IMR-90 (cell line): ENCODE data around the gene S100A16. TPM values are rescaled to one million over a fixed set of nuclear protein-coding genes. Genes with fewer than 3 reads are reported as not detected.

Experiments used
- ATAC-seq: fragments of 200-7000 bp; cut with Tn5 transposase; 2 replicates; pipeline ENCODE4 v1.9.1; 2020; ENCODE audit warnings: low read depth, mild to moderate bottlenecking, moderate library complexity
- BruUV-seq: library from RNA; stranded (reverse); fragments of 400-500 nt; replicated peaks from 2 replicates; lab custom pipeline; 2021; lab: Mats Ljungman, UMichigan
- CTCF ChIA-PET: fragments of 300-600 bp; formaldehyde crosslinking; extraction: SDS; loops from one replicate; lab custom pipeline; 2021; ENCODE audit warnings: antibody characterized with exemption; lab: Yijun Ruan, JAX
- POLR2A ChIA-PET: fragments of 300-600 bp; sonication (Branson Sonifier 250); formaldehyde crosslinking; loops from one replicate; lab custom pipeline; 2022; ENCODE audit warnings: antibody characterized with exemption; ENCODE audit not compliant: unreplicated experiment; lab: Charles Lee
- DNase-seq: peaks from one replicate; pipeline ENCODE4 v3.0.0; 2013
- H2AFZ ChIP-seq: replicated peaks from 2 replicates; pipeline ENCODE3; 2013; ENCODE audit warnings: low read length, mild to moderate bottlenecking; ENCODE audit not compliant: poor library complexity
- H2AK5ac ChIP-seq: 2 replicates; pipeline ENCODE4 v1.6.1; 2013; ENCODE audit warnings: low read depth, low read length, inconsistent platforms
- H2AK9ac ChIP-seq: replicated peaks from 2 replicates; pipeline ENCODE3; 2013; ENCODE audit warnings: mild to moderate bottlenecking, low read depth, low read length, moderate library complexity; ENCODE audit not compliant: poor library complexity
- H2BK120ac ChIP-seq: 2 replicates; pipeline ENCODE4 v1.6.1; 2013; ENCODE audit warnings: low read depth, low read length, inconsistent platforms
- H2BK15ac ChIP-seq: 3 replicates; pipeline ENCODE4 v1.6.1; 2013; ENCODE audit warnings: low read depth, low read length, inconsistent platforms
- H2BK20ac ChIP-seq: 2 replicates; pipeline ENCODE4 v1.6.1; 2013; ENCODE audit warnings: low read depth, mild to moderate bottlenecking, inconsistent platforms, low read length, moderate library complexity
- H2BK5ac ChIP-seq: 2 replicates; pipeline ENCODE4 v1.6.1; 2013; ENCODE audit warnings: mild to moderate bottlenecking, low read depth, low read length, inconsistent platforms; ENCODE audit not compliant: poor library complexity, severe bottlenecking
- H3K14ac ChIP-seq: replicated peaks from 2 replicates; pipeline ENCODE4 v1.6.1; 2013; ENCODE audit warnings: low read depth, low read length, inconsistent platforms
- H3K18ac ChIP-seq: 2 replicates; pipeline ENCODE4 v1.6.1; 2013; ENCODE audit warnings: low read depth, low read length, control low read depth
- H3K23ac ChIP-seq: 2 replicates; pipeline ENCODE4 v1.6.1; 2013; ENCODE audit warnings: low read depth, low read length, inconsistent platforms
- H3K27ac ChIP-seq: 2 replicates; pipeline ENCODE4 v1.5.1; 2013; ENCODE audit warnings: mild to moderate bottlenecking, control low read depth, low read length; ENCODE audit not compliant: insufficient read depth
- H3K27me3 ChIP-seq: 2 replicates; pipeline ENCODE4 v1.6.1; 2013; ENCODE audit warnings: low read length; ENCODE audit not compliant: control insufficient read depth, insufficient read depth
- H3K36me3 ChIP-seq: 2 replicates; pipeline ENCODE4 v1.6.1; 2013; ENCODE audit warnings: low read length, mixed read lengths; ENCODE audit not compliant: control insufficient read depth, insufficient read depth
- H3K4ac ChIP-seq: 2 replicates; pipeline ENCODE4 v1.6.1; 2013; ENCODE audit warnings: low read depth, low read length, inconsistent platforms
- H3K4me1 ChIP-seq: 2 replicates; pipeline ENCODE4 v1.6.1; 2013; ENCODE audit warnings: low read length, mixed read lengths; ENCODE audit not compliant: control insufficient read depth, insufficient read depth
- H3K4me2 ChIP-seq: 2 replicates; pipeline ENCODE4 v1.6.1; 2013; ENCODE audit warnings: low read depth, mild to moderate bottlenecking, control low read depth, low read length, moderate library complexity
- H3K4me3 ChIP-seq: 2 replicates; pipeline ENCODE4 v1.5.1; 2013; ENCODE audit warnings: low read depth, mild to moderate bottlenecking, control low read depth, low read length, moderate library complexity; ENCODE audit not compliant: insufficient read depth
- H3K56ac ChIP-seq: 2 replicates; pipeline ENCODE4 v1.6.1; 2013; ENCODE audit warnings: low read length, inconsistent platforms; ENCODE audit not compliant: insufficient read depth; ENCODE audit errors: extremely low read depth
- H3K79me1 ChIP-seq, 2 experiments: 2 replicates each; pipeline ENCODE4 v1.6.1; 2013; ENCODE audit warnings: low read length in 2 of 2, inconsistent platforms in 1 of 2, low read depth in 1 of 2
- H3K9ac ChIP-seq: 2 replicates; pipeline ENCODE4 v1.6.1; 2013; ENCODE audit warnings: low read depth, low read length, control low read depth
- H3K9me1 ChIP-seq: 2 replicates; pipeline ENCODE4 v1.6.1; 2013; ENCODE audit warnings: low read length, inconsistent platforms; ENCODE audit not compliant: insufficient read depth
- H3K9me3 ChIP-seq: 2 replicates; pipeline ENCODE4 v1.6.1; 2013; ENCODE audit warnings: low read length; ENCODE audit not compliant: control insufficient read depth, insufficient read depth
- H4K20me1 ChIP-seq: 2 replicates; pipeline ENCODE4 v1.6.1; 2013; ENCODE audit warnings: low read length, inconsistent platforms; ENCODE audit not compliant: insufficient read depth
- H4K5ac ChIP-seq: 2 replicates; pipeline ENCODE4 v1.6.1; 2013; ENCODE audit warnings: mild to moderate bottlenecking, low read depth, low read length, control low read depth
- H4K8ac ChIP-seq, 2 experiments: 2 replicates each; pipeline ENCODE4 v1.6.1; 2013; ENCODE audit warnings: low read depth in 2 of 2, low read length in 2 of 2, control low read depth in 1 of 2, inconsistent platforms in 1 of 2
- H4K91ac ChIP-seq: 2 replicates; pipeline ENCODE4 v1.6.1; 2013; ENCODE audit warnings: low read depth, low read length, inconsistent platforms; ENCODE audit not compliant: insufficient read depth
- BHLHE40 ChIP-seq: fragments of 150-350 bp; IDR thresholded peaks from 2 replicates; pipeline ENCODE4 v1.6.1; 2016; ENCODE audit warnings: mild to moderate bottlenecking, low read depth, low read length
- CEBPB ChIP-seq: IDR thresholded peaks from 2 replicates; pipeline ENCODE4 v1.6.1; 2012; ENCODE audit warnings: low read depth, low read length, improper control_type of control experiment
- CHD1 ChIP-seq: IDR thresholded peaks from 2 replicates; pipeline ENCODE4 v1.6.1; 2012; ENCODE audit warnings: low read depth, low read length, improper control_type of control experiment
- ELK1 ChIP-seq: fragments of 150-350 bp; IDR thresholded peaks from 2 replicates; pipeline ENCODE4 v1.6.1; 2016; ENCODE audit warnings: low read depth, mild to moderate bottlenecking, low read length, moderate library complexity, borderline replicate concordance
- FOS ChIP-seq: fragments of 150-350 bp; IDR thresholded peaks from 2 replicates; pipeline ENCODE4 v1.6.1; 2016; ENCODE audit warnings: low read depth, low read length
- MAFK ChIP-seq: IDR thresholded peaks from 2 replicates; pipeline ENCODE4 v1.6.1; 2012; ENCODE audit warnings: low read depth, low read length, improper control_type of control experiment
- MAZ ChIP-seq: IDR thresholded peaks from 2 replicates; pipeline ENCODE4 v1.6.1; 2012; ENCODE audit warnings: low read depth, mild to moderate bottlenecking, low read length, improper control_type of control experiment, moderate library complexity, borderline replicate concordance
- MXI1 ChIP-seq: IDR thresholded peaks from 2 replicates; pipeline ENCODE4 v1.6.1; 2012; ENCODE audit warnings: low read depth, mild to moderate bottlenecking, low read length, moderate library complexity, borderline replicate concordance
- NFE2L2 ChIP-seq: fragments of 150-350 bp; IDR thresholded peaks from 2 replicates; pipeline ENCODE4 v1.6.1; 2016; ENCODE audit warnings: low read depth, mild to moderate bottlenecking, low read length
- POLR2A ChIP-seq: IDR thresholded peaks from 2 replicates; pipeline ENCODE4 v1.6.1; 2012; ENCODE audit warnings: mild to moderate bottlenecking, low read depth, low read length
- RAD21 ChIP-seq: IDR thresholded peaks from 2 replicates; pipeline ENCODE4 v1.6.1; 2012; ENCODE audit warnings: low read length, improper control_type of control experiment
- RCOR1 ChIP-seq: IDR thresholded peaks from 2 replicates; pipeline ENCODE4 v1.6.1; 2012; ENCODE audit warnings: mild to moderate bottlenecking, low read length, improper control_type of control experiment; ENCODE audit not compliant: insufficient replicate concordance
- RFX5 ChIP-seq: IDR thresholded peaks from 2 replicates; pipeline ENCODE4 v1.8.0; 2012; ENCODE audit warnings: low read depth, mild to moderate bottlenecking, low read length, moderate library complexity
- SMC3 ChIP-seq: fragments of 150-350 bp; IDR thresholded peaks from 2 replicates; pipeline ENCODE4 v1.6.1; 2016; ENCODE audit warnings: low read depth, mild to moderate bottlenecking, antibody characterized with exemption, low read length, moderate library complexity
- USF2 ChIP-seq: fragments of 150-350 bp; IDR thresholded peaks from 2 replicates; pipeline ENCODE4 v1.6.1; 2017; ENCODE audit warnings: mild to moderate bottlenecking, antibody characterized with exemption, low read length, low read depth
- WGBS, 2 experiments: methylation state at CpG; one replicate each; pipeline versions ENCODE4 v1.1.5 to v1.1.7; 2013; ENCODE audit warnings: missing lambda C conversion rate in 2 of 2; ENCODE audit not compliant: insufficient read length in 1 of 2; ENCODE audit errors: extremely low coverage in 2 of 2; 5-methylcytosine and 5-hydroxymethylcytosine counted together
- dilution Hi-C: fragments of 300-500 bp; cut with HindIII; formaldehyde crosslinking; loops from one replicate; pipeline ENCODE4 v1.14.3; 2018; ENCODE audit warnings: low sequenced_read_pairs; ENCODE audit not compliant: unreplicated experiment
- in situ Hi-C: fragments of 300-500 bp; cut with MboI; formaldehyde crosslinking; loops from 3 replicates; pipeline ENCODE4 v1.14.3; 2019; ENCODE audit warnings: low sequenced_read_pairs, inconsistent platforms, mixed read lengths
- intact Hi-C: fragments of 100-400 bp; cut with micrococcal nuclease; formaldehyde crosslinking; loops from 2 replicates; pipeline ENCODE4 v1.10.0; 2022
- polyA plus RNA-seq, 3 experiments: library from polyadenylated mRNA; depleted of rRNA; stranded (reverse); fragments of >200 nt; gene quantifications; 2 replicates each; pipeline ENCODE4 v1.2.3, GENCODE V29; 2012; ENCODE audit warnings: low replicate concordance in 1 of 3
- total RNA-seq: library from RNA; depleted of rRNA; stranded (reverse); fragments of >200 nt; gene quantifications from 2 replicates; pipeline ENCODE4 v1.2.3, GENCODE V29; 2012
- TF ChIP-seq, protein P1 (sequence below): conservative IDR thresholded peaks from 2 replicates; pipeline ENCODE4 v1.5.1; 2012; ENCODE audit warnings: mild to moderate bottlenecking, low read depth, low read length, improper control_type of control experiment

Gene S100A16
- total and polyA plus RNA-seq, 2 of the 4 experiments (the other 2 are of a cell fraction) = 201 to 515 TPM

DNA sequence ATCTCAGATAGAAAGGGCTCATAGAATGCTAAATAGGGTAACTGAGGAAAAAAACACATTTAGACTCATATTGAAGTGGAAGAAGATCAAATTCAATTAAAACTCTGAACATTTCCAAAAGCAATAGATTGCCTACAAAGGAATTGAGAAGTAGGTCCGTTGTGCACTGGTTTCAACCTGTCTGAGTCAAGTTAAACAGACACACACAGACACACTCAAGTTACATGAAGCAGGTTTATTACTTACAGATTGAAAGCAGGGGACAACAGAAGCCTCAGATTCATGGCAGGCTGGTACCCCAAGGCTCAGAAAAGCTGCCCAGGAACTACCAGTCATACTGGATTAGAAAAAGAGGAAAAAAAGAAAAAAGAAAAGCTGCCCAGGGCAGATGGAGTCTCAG lies 26.6 kb downstream of the S100A16 start:
- no peak overlapping the region for H3K27ac ChIP-seq
- H4K8ac ChIP-seq = no peak overlapping the region
- H3K4me3 ChIP-seq = no peak overlapping the region
- peaks cover 2% of the 10 kb centered on the region; the same call in 1 of the 2 replicates for H3K4me1 ChIP-seq
- no peak overlapping the region for H2AK9ac ChIP-seq
- H4K91ac ChIP-seq = no peak overlapping the region
- H3K4ac ChIP-seq = no peak overlapping the region
- no peaks in the 10 kb centered on the region for H3K79me1 ChIP-seq
- dilution Hi-C loops = no loop called here
- H2BK5ac ChIP-seq = no peak overlapping the region
- DNase-seq (no peak), ATAC-seq (no peak)
- H3K23ac ChIP-seq = no peak overlapping the region
- CTCF ChIA-PET = interaction anchor here (0.6 kb wide), 1 partner anchor 34 kb away, joined by 5 read pairs; no protein-coding TSS in a partner anchor
- H4K20me1 ChIP-seq = no peaks in the 10 kb centered on the region
- H3K9me1 ChIP-seq = no peaks in the 10 kb centered on the region
- POLR2A ChIA-PET = no interaction called here
- H4K5ac ChIP-seq = no peak overlapping the region
- no peaks in the 10 kb centered on the region for H3K9me3 ChIP-seq
- H3K18ac ChIP-seq = no peak overlapping the region
- WGBS, 2 experiments = no CpG with 5 or more reads among the region's 1 CpG
- no peak overlapping the region for H3K9ac ChIP-seq
- in situ Hi-C loops = no loop called here
- TF ChIP-seq NFE2L2 (no peak), RCOR1 (no peak), MAFK (no peak), POLR2A (no peak), ELK1 (no peak), RFX5 (no peak), CHD1 (no peak), USF2 (no peak), MAZ (no peak), BHLHE40 (no peak), SMC3 (no peak), RAD21 (no peak), CEBPB (no peak), MXI1 (no peak), FOS (no peak)
- TF ChIP-seq, protein P1, sequence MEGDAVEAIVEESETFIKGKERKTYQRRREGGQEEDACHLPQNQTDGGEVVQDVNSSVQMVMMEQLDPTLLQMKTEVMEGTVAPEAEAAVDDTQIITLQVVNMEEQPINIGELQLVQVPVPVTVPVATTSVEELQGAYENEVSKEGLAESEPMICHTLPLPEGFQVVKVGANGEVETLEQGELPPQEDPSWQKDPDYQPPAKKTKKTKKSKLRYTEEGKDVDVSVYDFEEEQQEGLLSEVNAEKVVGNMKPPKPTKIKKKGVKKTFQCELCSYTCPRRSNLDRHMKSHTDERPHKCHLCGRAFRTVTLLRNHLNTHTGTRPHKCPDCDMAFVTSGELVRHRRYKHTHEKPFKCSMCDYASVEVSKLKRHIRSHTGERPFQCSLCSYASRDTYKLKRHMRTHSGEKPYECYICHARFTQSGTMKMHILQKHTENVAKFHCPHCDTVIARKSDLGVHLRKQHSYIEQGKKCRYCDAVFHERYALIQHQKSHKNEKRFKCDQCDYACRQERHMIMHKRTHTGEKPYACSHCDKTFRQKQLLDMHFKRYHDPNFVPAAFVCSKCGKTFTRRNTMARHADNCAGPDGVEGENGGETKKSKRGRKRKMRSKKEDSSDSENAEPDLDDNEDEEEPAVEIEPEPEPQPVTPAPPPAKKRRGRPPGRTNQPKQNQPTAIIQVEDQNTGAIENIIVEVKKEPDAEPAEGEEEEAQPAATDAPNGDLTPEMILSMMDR = no peak
- H2AK5ac ChIP-seq = no peak overlapping the region
- no peak overlapping the region for H2BK120ac ChIP-seq
- H3K14ac ChIP-seq = no peak overlapping the region
- no peak overlapping the region for H3K4me2 ChIP-seq
- H3K56ac ChIP-seq = no peak overlapping the region
- intact Hi-C loops = no loop called here
- H2BK15ac ChIP-seq = no peak overlapping the region
- H3K27me3 ChIP-seq = no peaks in the 10 kb centered on the region
- H2BK20ac ChIP-seq = no peak overlapping the region
- no TSS peak for BruUV-seq
- no peaks in the 10 kb centered on the region for H3K36me3 ChIP-seq
- no peak overlapping the region for H2AFZ ChIP-seq
